ENCODE results near the gene EIF2B2. TPM values are rescaled to one million over a fixed set of nuclear protein-coding genes. Genes with fewer than 3 reads are reported as not detected.

EIF2B2 gene
- total and polyA plus RNA-seq, 4 donors = 19.6 to 45.2 (median 35.0) TPM

GRCh38 chr14:75016815-75017214, 14.1 kb downstream of the EIF2B2 start:
- DNase-seq (no peak), ATAC-seq (ENCODE audit: insufficient read depth, low FRiP score) (no peak)
- Histone ChIP-seq H3K4me3 (no peak overlapping the region), H3K9ac (ENCODE audit: insufficient read depth in 1 of 2, low read length in 2 of 2) (no peak overlapping the region), H3K36me3 (ENCODE audit: control insufficient read depth in 4 of 4, insufficient read depth in 4 of 4, low read length in 4 of 4) (peaks cover 11 to 51% (median 33%) of the 10 kb centered on the region in 4 donors), H3K4me1 (ENCODE audit: control insufficient read depth in 5 of 5, insufficient read depth in 5 of 5, low read length in 5 of 5) (peaks cover 0 to 8% (median 0%) of the 10 kb centered on the region in 5 donors), H3K27me3 (ENCODE audit: control insufficient read depth in 3 of 3, insufficient read depth in 3 of 3, low read length in 2 of 3) (no peaks in the 10 kb centered on the region), H3K9me3 (ENCODE audit: control insufficient read depth in 4 of 4, insufficient read depth in 3 of 4, low read length in 3 of 4) (no peaks in the 10 kb centered on the region), H3K27ac (ENCODE audit: low read depth in 1 of 2, low read length in 1 of 2) (no peak overlapping the region)
- WGBS, 2 donors = 98% methylated on average over 3 of the region's 3 CpGs
- TF ChIP-seq, protein P1, sequence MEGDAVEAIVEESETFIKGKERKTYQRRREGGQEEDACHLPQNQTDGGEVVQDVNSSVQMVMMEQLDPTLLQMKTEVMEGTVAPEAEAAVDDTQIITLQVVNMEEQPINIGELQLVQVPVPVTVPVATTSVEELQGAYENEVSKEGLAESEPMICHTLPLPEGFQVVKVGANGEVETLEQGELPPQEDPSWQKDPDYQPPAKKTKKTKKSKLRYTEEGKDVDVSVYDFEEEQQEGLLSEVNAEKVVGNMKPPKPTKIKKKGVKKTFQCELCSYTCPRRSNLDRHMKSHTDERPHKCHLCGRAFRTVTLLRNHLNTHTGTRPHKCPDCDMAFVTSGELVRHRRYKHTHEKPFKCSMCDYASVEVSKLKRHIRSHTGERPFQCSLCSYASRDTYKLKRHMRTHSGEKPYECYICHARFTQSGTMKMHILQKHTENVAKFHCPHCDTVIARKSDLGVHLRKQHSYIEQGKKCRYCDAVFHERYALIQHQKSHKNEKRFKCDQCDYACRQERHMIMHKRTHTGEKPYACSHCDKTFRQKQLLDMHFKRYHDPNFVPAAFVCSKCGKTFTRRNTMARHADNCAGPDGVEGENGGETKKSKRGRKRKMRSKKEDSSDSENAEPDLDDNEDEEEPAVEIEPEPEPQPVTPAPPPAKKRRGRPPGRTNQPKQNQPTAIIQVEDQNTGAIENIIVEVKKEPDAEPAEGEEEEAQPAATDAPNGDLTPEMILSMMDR (IDR thresholded peaks at IDR 0.05; ENCODE audit: control extremely low read depth, extremely low read depth) = no peak

GRCh38 chr14:75018694-75019093, 16.0 kb downstream of the EIF2B2 start:
- DNase-seq = peak; percentile 26 to 67 (median 31)
- H3K4me1 ChIP-seq (ENCODE audit: control insufficient read depth in 5 of 5, insufficient read depth in 5 of 5, low read length in 5 of 5) = no peaks in the 10 kb centered on the region
- H3K27me3 ChIP-seq (ENCODE audit: control insufficient read depth in 3 of 3, insufficient read depth in 3 of 3, low read length in 2 of 3) = no peaks in the 10 kb centered on the region
- 85 to 89% methylated on average over 3 of the region's 3 CpGs for WGBS, 2 donors
- H3K36me3 ChIP-seq (ENCODE audit: control insufficient read depth in 4 of 4, insufficient read depth in 4 of 4, low read length in 4 of 4) = peaks cover 14 to 49% (median 36%) of the 10 kb centered on the region in 4 donors
- H3K4me3 ChIP-seq = no peak overlapping the region
- H3K27ac ChIP-seq (ENCODE audit: low read depth in 1 of 2, low read length in 1 of 2) = no peak overlapping the region
- no peak overlapping the region for H3K9ac ChIP-seq (ENCODE audit: insufficient read depth in 1 of 2, low read length in 2 of 2)
- no peaks in the 10 kb centered on the region for H3K9me3 ChIP-seq (ENCODE audit: control insufficient read depth in 4 of 4, insufficient read depth in 3 of 4, low read length in 3 of 4)
- ATAC-seq (ENCODE audit: insufficient read depth, low FRiP score) = no peak
- TF ChIP-seq, protein P1 (IDR thresholded peaks at IDR 0.05; ENCODE audit: control extremely low read depth, extremely low read depth) = no peak

DNA sequence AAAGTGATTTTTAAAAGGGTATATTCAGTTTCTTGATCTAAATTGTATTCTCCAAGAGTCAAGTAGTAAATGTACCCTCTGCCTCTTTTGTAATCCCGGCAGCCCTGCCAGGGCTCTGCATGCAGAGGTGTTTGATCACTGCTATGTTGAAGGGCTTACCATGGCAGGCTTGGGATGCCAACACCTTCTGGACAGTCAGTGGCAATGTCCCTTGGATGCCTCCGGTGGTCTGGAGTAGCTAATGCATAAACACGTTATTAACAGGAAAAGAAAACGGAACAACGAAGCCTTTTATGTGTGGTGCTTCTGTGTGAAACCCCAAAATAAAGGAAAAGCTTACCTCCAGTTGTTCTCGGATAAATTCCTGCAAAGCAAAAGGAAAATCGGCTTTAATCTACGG, 19.9 kb downstream of the EIF2B2 start:
- Histone ChIP-seq H3K27ac (ENCODE audit: low read depth in 1 of 2, low read length in 1 of 2) (no peak overlapping the region), H3K36me3 (ENCODE audit: control insufficient read depth in 4 of 4, insufficient read depth in 4 of 4, low read length in 4 of 4) (peaks cover 11 to 47% (median 17%) of the 10 kb centered on the region in 4 donors)
- DNase-seq = peak in 2 of 3 donors; percentile 22 to 28

More for the DNA sequence above, 19.9 kb downstream of the EIF2B2 start:
- Histone ChIP-seq H3K9me3 (ENCODE audit: control insufficient read depth in 4 of 4, insufficient read depth in 3 of 4, low read length in 3 of 4) (no peaks in the 10 kb centered on the region), H3K4me1 (ENCODE audit: control insufficient read depth in 5 of 5, insufficient read depth in 5 of 5, low read length in 5 of 5) (no peaks in the 10 kb centered on the region), H3K9ac (ENCODE audit: insufficient read depth in 1 of 2, low read length in 2 of 2) (no peak overlapping the region), H3K27me3 (ENCODE audit: control insufficient read depth in 3 of 3, insufficient read depth in 3 of 3, low read length in 2 of 3) (no peaks in the 10 kb centered on the region), H3K4me3 (no peak overlapping the region)
- 77 to 86% methylated on average over 8 of the region's 8 CpGs for WGBS, 2 donors
- ATAC-seq (ENCODE audit: insufficient read depth, low FRiP score) = no peak
- TF ChIP-seq, protein P1 (IDR thresholded peaks at IDR 0.05; ENCODE audit: control extremely low read depth, extremely low read depth) = no peak

All from lung (tissue), 12 donors.